GM19372 (cell line): ENCODE data around the gene RAPGEF6.
A peak's percentile ranks its signal among the peaks of the same experiment; 100 is the strongest.
"Not testable (repeated sequence)": the region's sequence is repeated elsewhere in the genome, so short reads cannot be mapped to it uniquely, and the experiment has no call there.

Source experiments
- ATAC-seq: cut with Tn5 transposase; IDR thresholded peaks from one replicate; pipeline ENCODE4 v1.9.1; 2021; ENCODE audit warnings: mild to moderate bottlenecking, low read depth, moderate library complexity; ENCODE audit not compliant: unreplicated experiment

The RAPGEF6 gene

DNA sequence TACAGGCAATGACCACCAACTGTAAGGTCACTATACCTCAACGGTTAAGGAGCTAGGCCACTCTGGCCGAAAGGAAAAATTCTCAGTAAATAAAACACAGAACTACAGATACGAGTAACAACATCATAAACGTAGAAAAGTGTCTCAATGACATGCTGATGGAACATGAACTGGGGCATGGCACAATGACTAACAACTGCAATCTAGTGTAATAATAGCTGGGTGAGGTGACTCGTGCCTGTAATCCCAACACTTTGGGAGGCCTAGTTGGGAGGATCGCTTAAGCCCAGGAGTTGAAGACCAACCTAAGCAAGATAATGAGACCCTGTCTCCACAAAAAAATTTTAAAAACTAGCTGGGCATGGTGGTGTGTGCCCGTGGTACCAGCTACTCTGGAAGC is 9.8 kb upstream of the RAPGEF6 start:
- ATAC-seq, result no peak

DNA sequence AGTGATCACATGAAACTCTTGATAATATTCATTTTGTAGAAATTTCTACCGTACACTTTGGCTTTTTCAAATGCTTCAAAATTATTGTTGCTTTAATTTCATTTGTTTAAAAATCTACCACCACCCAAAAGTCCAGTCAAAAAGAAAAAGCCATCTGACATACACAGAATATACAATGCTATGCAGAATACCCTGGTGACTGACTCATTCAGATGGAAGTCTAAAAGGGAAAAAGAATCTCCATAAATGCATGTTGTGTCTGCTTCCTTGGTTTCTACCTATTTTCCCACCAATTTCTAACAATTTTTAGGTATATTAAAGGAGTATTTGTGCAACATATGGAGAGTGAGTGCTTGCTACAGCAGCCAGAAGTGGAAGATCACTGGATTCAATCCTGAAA is 9.3 kb upstream of the RAPGEF6 start:
- ATAC-seq, result no peak

DNA sequence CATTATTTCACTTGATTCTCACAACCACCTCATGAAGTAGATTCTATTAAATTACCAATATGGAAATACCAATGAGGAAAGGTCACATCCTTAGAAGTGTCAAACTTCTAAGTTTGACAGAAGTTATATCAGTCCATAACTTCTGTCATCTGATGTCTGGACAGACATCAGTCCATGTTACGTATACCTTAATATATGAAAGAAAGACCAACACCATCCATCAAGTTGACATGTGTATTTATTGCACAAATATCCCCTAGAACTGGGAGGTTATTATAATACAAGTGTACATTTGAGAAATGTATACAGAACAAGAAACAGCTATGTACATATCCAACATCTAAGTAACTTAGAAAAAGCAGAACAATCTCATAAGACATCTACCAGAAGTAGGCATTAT is 6.5 kb upstream of the RAPGEF6 start:
- no peak for ATAC-seq

DNA sequence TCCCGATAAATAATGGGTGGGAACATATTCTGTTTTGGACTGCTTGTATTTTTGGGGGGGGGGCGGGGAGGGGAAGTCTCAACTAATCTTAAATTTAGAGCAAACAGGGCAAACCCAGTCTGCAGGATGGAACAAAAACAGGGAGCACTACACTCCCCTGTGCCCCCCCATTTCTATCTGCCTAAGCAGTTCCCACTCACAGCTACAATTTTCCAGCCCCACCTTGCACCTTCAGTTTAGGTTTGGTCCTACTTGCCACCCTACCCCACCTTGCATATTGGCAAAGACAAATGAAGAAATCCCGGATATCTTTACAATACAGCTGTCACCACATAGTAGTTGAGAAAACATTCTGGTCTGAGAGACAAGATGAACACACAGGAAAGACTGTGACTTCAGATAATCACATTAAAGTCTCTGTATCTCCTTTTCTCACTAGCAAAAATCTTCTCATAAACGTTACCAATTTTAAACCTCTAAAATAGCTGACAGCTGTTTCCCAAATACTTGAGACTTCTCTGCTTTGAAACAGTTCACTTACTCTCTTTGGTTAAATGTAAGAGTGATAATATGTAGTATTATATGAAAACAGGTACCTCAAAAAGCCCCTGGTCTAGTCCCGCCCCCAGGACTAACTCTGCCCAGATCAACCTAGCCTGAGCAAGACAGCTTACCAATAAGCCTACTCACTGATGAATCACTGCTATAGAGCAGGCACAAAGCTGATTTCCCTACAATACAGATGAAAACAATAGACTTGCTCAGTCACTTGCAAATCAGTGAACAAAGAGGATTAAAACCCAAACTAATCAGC is 5.2 kb upstream of the RAPGEF6 start:
- ATAC-seq, result no peak

DNA sequence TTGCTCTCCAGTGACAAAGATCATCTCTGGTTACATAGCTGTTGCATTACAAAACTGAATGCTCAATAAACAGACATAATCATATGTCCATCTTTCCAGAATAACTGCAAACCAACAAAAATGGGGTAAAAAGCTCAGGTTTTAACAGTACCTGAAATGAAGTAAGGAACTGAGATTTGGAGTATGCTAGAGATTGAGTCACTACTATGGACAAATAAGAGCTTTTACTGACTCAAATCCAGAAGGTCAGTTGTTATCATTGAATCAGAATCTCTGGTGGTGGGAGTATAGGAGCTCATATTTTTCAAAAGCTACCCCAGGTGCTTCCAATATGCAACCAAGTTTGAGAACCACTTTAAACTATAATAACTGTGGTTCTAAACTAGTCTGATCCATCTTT is 4.1 kb upstream of the RAPGEF6 start:
- ATAC-seq, result no peak

DNA sequence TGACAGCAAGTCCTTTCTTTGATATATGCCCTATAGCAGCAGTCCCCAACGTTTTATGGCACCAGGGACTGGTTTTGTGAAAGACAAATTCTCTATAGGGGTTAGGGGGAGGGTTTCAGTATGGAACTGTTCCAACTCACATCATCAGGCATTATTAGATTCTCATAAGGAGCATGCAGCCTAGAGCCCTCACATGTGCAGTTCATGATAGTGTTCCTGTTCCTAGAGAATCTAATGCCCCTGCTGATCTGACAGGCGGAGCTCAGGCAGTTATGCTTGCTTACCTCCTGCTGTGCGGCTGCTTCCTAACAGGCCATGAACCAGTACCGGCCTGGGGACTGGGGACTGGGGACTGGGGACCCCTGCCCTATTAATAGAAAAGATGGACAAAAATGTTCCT is 2.7 kb upstream of the RAPGEF6 start:
- ATAC-seq, result no peak

DNA sequence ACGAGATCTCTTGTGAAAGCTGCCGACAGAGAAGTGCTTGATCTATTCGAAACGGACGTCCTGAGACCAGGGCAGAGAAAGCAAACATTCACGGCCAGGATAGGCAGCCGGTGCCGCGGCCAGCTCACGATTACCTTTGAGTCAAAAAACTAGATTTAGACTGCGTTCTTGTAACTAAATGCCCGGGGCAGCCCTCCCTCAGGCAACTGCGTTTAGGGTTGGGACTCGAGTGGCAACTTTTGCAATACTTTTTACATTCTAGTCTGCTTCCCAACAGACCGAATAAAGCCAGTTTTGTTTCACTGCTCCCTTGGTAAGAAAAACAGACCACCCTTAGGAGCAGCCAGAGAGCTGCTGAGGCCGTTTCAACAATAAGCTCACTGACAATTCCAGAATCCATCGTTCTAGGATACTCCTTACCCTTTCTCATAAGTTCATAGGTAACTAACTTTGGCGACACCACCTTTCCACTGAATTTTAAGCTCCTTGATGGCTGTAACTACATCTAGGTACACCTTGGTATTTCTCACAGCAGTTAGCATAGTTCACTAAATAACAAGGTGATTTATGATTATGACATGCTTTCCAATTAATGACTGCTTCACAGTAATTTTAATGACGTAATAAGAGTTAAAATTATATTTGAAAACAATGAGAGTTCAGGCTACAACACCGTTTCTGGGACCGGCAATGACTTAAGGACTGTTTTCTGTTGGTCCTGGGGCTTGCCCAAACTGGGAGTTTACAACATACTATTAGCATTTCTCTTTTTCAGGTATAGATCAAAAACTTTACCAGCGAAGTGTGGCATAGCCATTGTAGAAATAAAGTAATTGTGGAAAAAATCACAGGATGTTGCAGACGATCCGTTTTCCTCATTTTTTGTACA is 899 bp upstream of the RAPGEF6 start:
- no peak for ATAC-seq

DNA sequence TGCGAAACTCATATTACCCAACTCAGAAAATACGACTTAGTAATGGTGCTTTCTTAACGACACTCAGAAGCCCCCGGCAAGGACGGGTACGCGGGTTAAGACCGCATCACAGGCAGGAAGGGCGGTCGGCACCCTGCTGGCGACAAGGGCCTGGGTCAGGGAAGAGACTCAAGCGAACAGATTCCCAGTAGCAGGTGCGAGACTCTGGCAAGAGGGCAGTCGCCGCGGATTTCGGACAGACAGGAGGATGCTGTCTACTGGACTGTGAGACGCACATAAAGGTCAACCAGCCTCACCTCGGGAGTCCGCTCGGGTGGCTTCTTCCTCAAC is 398 bp downstream of the RAPGEF6 start:
- ATAC-seq, result peak; percentile 4

DNA sequence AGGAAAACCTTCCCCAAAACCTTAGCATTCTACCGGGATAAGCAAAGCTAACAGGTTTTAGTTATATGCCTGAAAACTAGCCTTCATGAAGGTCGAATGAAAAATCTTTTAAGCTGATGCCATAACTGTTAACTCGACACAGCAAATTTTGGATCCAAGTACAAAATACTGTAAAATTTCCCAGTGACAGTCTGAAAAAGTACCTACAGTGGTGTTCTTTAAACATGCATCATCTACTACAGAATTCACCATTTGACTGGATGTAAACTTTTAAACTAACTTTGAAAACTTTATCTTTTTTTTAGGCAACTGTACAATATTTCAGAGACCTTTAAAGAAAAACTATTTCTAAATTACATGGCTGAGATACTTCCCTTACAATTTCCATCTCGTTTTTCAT is 791 bp downstream of the RAPGEF6 start:
- ATAC-seq, result no peak

DNA sequence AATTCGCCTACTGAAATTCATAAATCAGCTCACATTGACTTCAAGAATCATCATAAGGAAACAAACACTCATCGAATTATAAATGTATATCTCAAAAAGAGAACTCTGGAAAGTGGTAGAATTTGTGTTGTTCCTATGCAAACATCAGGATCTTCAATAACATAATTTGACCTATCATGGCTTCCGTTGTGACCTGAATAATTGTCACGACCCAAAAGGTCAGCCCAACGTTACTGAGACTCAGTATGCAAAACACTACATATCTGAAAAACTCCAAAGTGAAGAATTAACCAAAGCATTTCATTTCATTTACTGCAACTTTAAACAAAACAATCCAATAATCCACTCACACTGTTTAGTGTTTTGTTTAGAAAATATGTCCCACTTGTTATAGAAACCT is 1.2 kb downstream of the RAPGEF6 start:
- ATAC-seq, result no peak

DNA sequence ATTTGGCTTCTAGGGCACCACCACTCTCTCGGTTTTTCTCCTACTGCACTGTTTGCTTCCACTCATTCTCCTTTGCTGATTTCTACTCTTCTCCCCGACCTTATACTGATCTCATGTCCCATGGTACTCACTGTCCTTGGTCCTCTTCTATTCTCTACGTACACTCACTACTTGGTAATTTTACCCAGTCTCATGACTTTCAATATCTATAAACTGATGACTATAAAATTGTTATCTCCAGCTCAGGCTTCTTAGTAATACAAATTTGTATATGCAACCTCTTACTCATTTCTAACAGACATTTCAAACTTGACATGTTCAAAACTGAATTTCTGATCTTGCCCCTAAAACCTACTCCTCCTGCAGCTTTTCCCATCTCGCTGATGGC is 4.1 kb downstream of the RAPGEF6 start:
- no peak for ATAC-seq

DNA sequence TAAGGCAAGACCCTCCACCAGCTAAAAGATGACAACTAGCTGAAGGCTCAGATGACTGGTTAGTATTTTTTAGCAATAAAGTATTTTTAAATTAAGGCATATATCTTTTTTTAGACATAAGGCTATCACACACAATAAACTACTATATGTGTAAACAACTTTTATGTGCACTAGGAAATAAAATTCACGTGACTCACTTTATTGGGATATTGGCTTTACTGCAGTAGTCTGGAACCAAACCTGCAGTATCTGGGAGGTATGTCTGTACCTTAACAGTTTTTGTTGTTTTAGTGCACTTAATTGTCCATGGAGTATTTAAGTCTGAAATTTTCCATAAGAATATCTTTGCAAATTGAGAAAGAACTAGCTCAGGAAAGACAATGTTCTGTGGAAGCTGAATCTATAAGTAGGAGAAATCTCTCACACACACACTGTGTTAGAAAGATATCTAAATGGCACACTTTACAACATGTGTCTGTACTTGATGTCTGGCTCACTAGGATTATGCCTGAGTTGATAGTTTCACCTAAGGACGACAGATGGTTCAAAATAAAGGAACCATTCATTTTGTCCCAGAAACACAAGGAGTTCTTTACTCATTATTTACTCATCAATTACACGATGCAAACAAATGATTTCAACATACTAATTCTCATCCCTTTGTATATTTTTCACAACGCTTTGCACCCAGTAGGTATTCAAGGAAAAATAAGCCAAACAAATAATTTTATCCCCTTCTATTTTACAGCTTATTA is 4.6 kb downstream of the RAPGEF6 start:
- no peak for ATAC-seq

DNA sequence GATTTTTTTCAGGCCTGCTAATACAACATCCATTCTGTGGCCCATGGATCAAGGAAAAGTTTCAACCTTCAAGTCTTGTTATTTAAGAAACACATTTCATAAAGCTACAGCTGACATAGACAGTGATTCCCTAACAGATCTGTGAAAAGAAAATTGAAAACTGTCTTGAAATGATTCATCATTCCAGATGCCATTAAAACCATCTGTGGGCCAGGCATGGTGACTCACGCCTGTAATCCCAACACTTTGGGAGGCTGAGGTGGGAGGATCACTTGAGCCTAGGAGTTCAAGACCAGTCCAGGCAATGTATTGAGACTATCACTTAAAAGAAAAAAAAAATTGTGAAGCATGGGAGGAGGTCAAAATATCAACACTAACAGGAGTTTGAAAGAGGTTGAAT is 6.0 kb downstream of the RAPGEF6 start:
- ATAC-seq, result no peak

DNA sequence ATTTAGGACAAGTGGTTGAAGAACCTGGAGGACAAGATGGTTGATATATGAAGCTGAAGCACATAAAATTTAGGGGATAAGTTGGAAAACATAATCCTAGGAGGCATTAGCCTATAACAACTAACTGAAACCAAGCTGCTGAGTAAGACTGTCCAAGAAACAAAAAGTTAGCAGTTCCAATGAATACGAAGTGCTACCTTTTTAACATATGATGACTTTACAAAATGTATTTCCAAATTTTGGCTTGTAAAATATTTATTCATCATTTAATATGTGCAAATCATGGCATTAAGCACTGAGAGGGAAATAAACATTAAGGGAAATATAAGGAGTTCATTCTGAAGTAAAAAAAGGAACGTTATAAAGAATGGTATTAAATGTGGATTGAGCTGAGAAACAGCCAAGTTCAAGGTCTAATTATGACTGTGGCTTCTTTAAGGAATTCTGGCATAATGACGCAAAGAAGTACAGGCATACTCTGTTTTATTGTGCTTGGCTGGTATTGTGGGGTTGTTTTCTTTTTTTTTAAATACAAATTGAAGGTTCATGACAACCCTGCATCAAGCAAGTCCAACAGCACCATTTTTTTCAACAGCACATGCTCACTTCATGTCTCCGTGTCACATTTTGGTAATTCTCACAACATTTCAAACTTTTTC is 7.7 kb downstream of the RAPGEF6 start:
- no peak for ATAC-seq

DNA sequence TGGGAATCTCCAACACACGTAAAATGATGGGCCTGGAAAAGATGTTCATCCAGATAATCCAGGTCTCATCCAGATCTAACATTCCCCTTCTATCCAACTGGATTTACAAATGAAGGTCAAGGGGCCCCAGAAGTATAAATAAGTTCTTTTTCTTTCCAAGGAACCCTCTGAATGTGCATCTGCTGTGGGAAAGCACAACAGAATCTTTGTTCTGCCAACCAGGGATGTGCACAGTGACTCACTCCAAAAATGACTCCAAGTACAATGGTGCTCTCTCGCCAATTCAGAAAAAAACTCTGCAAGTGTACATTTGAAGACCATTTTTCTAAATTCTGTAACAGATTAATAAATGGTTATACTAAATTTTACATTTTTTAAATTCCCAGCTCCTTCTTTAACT is 12.4 kb downstream of the RAPGEF6 start:
- no peak for ATAC-seq

DNA sequence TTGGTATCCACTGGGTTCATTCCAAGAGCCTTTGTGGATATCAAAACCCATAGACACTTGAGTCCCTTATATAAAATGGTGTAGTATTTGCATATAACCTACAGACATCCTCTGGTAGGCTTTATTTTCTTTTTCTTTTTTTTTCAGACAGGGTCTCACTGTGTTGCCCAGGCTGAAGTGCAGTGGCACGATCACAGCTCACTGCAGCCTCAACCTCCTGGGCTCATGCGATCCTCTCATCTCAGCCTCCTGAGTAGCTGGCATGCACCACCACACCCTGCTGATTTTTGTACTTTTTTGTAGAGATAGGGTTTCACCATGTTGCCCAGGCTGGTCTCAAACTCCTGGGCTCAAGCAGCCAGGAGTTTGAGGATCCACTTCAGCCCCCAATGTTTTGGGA is 13.9 kb downstream of the RAPGEF6 start:
- ATAC-seq, result not testable (repeated sequence)

DNA sequence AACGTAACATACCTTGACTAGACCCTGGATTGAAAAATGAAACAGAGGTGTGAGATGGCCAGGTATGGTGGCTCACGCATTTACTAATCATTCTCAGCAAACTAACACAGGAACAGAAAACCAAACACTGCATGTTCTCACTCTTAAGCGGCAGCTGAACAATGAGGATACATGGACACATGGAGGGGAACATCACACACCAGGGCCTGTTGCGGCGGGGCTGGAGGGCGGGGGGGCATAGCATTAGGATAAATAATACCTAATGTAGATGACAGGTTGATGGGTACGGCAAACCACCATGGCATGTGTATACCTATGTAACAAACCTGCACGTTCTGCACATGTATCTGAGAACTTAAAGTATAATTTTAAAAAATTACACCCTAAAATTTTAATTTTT is 15.9 kb downstream of the RAPGEF6 start:
- no peak for ATAC-seq

DNA sequence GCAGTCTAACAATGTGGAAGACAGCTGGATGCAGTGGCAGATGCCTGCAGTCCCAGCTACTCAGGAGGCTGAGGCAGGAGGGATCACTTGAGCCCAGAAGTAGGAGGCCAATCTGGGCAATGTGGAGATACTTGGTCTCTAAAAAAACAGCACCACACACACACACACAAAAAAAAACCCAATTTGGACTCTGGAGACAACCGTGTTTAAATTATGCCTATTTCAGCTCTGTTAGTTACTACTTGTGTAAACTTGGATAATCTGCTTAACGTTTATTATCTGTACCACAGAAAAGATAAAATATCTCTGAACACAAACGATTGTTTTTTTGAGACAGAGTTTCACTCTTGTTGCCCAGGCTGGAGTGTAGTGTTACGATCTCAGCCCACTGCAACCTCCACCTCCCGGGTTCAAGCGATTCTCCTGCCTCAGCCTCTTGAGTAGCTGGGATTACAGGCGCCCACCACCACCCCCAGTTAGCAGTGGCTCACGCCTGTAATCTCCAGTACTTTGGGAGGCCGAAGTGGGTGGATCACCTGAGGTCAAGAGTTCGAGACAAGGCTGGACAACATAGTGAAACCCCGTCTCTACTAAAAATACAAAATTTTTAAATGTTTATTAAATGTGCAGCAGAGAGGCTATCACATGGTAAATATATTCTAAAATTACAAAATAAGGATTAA is 17.7 kb downstream of the RAPGEF6 start:
- no peak for ATAC-seq

DNA sequence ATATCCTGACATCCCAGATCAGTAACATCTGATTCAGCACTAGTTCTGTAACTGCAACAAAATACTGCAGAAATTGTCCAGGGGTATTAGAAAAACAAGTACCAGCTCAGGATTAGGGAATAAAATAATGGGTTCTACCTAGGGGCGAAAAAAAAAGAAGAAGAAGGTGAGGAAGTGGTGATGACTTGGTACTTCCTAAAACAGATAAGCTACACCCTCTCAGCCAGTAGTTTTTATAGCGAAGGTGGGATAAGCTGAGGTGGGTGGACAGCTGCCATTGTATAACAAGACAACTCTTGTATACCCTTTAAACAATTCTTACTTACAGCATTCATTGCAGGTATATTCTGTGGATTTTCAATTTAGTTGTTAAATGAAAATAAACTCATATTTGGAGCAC is 19.1 kb downstream of the RAPGEF6 start:
- ATAC-seq, result no peak

DNA sequence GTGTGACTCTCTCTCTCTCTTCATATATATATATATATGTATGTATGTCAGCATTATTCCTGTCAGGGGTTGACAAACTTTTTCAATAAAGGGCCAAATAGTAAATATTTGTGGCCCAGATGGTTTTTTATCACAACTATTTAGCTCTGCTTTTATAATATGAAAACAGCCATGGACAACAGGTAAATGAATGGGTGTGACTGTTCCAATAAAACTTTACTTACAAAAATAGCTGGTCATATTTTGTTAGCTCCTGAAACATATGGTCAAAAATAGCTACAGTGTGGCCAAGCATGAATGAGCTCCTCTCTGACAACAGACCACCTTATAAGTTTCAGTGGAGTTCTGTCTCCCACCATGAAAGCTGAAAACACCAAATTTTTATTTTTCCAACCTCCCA is 21.6 kb downstream of the RAPGEF6 start:
- ATAC-seq, result no peak
